Hypothalamus (tissue), 51 donors: ENCODE results near the gene TMOD1.

ENCODE experiments used
- DNase-seq, 51 donors: peaks; one replicate each; lab custom pipeline; 2025; lab: John Stamatoyannopoulos, UW

TMOD1 gene

GRCh38 chr9:97515662-97516061 lies 14.2 kb downstream of the TMOD1 start:
- no peak for DNase-seq

- DNase-seq, result no peak
Observed at GRCh38 chr9:97516111-97516510, 14.6 kb downstream of the TMOD1 start.

- DNase-seq, result no peak
Observed at GRCh38 chr9:97517331-97518089, 16.0 kb downstream of the TMOD1 start.

GRCh38 chr9:97518166-97518908 lies 16.9 kb downstream of the TMOD1 start:
- DNase-seq, result no peak

- no peak for DNase-seq
Observed at GRCh38 chr9:97518909-97519307, 17.4 kb downstream of the TMOD1 start.

GRCh38 chr9:97519441-97519970 lies 18.0 kb downstream of the TMOD1 start:
- no peak for DNase-seq

- DNase-seq, result no peak
Observed at GRCh38 chr9:97521576-97522333, 20.3 kb downstream of the TMOD1 start.

GRCh38 chr9:97524424-97524823 lies 23.0 kb downstream of the TMOD1 start:
- no peak for DNase-seq

GRCh38 chr9:97525451-97525850 lies 24.0 kb downstream of the TMOD1 start:
- DNase-seq, result no peak

GRCh38 chr9:97526895-97527575 lies 25.6 kb downstream of the TMOD1 start:
- peak in 1 of 51 donors; percentile 63 for DNase-seq

- no peak for DNase-seq
Observed at GRCh38 chr9:97527626-97528528, 26.4 kb downstream of the TMOD1 start.

GRCh38 chr9:97528529-97529230 lies 27.2 kb downstream of the TMOD1 start:
- no peak for DNase-seq

GRCh38 chr9:97529363-97530076 lies 28.1 kb downstream of the TMOD1 start:
- DNase-seq, result no peak

GRCh38 chr9:97531888-97532376 lies 30.5 kb downstream of the TMOD1 start:
- no peak for DNase-seq

- no peak for DNase-seq
Observed at GRCh38 chr9:97534185-97534584, 32.7 kb downstream of the TMOD1 start.

GRCh38 chr9:97534961-97535594 lies 33.6 kb downstream of the TMOD1 start:
- no peak for DNase-seq

GRCh38 chr9:97535771-97536170 lies 34.3 kb downstream of the TMOD1 start:
- no peak for DNase-seq

- no peak for DNase-seq
Observed at GRCh38 chr9:97536480-97536879, 35.0 kb downstream of the TMOD1 start.
